Aorta (tissue), 5 donors: ENCODE data around the gene MYH8. TPM values are rescaled to one million over a fixed set of nuclear protein-coding genes. Genes with fewer than 3 reads are reported as not detected.

Source experiments
- ATAC-seq: fragments of 200-7000 bp; cut with Tn5 transposase; one replicate; pipeline ENCODE4 v1.9.1; 2022; ENCODE audit warnings: moderate library complexity; ENCODE audit not compliant: low FRiP score
- DNase-seq, 2 donors: peaks; one replicate each; pipeline ENCODE4 v3.0.0-alpha.2; 2020
- H3K27ac ChIP-seq, 2 donors: one replicate each; pipeline ENCODE4 v1.5.1; 2013; ENCODE audit warnings: low read length in 2 of 2, mild to moderate bottlenecking in 2 of 2, moderate library complexity in 2 of 2, control low read depth in 1 of 2, inconsistent platforms in 1 of 2, low read depth in 1 of 2
- H3K27me3 ChIP-seq, 2 donors: one replicate each; pipeline ENCODE4 v1.6.1; 2013; ENCODE audit warnings: control low read depth in 1 of 2, low read length in 1 of 2, mild to moderate bottlenecking in 1 of 2, moderate library complexity in 1 of 2; ENCODE audit not compliant: insufficient read depth in 2 of 2, control insufficient read depth in 1 of 2
- H3K36me3 ChIP-seq, 2 donors: one replicate each; pipeline ENCODE4 v1.6.1; 2013; ENCODE audit warnings: control low read depth in 1 of 2, low read length in 1 of 2, mild to moderate bottlenecking in 1 of 2; ENCODE audit not compliant: insufficient read depth in 2 of 2, control insufficient read depth in 1 of 2
- H3K4me1 ChIP-seq, 2 donors: one replicate each; pipeline ENCODE4 v1.6.1; 2013; ENCODE audit warnings: low read length in 2 of 2, control low read depth in 1 of 2, mild to moderate bottlenecking in 1 of 2, moderate library complexity in 1 of 2; ENCODE audit not compliant: insufficient read depth in 2 of 2, control insufficient read depth in 1 of 2
- H3K4me3 ChIP-seq, 2 donors: one replicate each; pipeline ENCODE4 v1.5.1; 2013; ENCODE audit warnings: low read length in 2 of 2, control low read depth in 1 of 2, mild to moderate bottlenecking in 1 of 2
- H3K9me3 ChIP-seq: one replicate; pipeline ENCODE4 v1.6.1; 2013; ENCODE audit warnings: mild to moderate bottlenecking, low read length; ENCODE audit not compliant: control insufficient read depth
- WGBS, 2 donors: extraction: QIAGEN DNeasy Blood & Tissue Kit; methylation state at CpG; one replicate each; pipeline ENCODE4 v1.1.7; 2013; 5-methylcytosine and 5-hydroxymethylcytosine counted together
- intact Hi-C, 2 donors: fragments of 100-400 bp; cut with DNase I; formaldehyde crosslinking; loops; one replicate each; pipeline versions ENCODE4 v1.14.2 to v1.15.0; 2022
- polyA plus RNA-seq, 2 donors: library from polyadenylated mRNA; stranded (reverse); fragments of 200-250 nt; gene quantifications; one replicate each; pipeline ENCODE4 v1.2.3, GENCODE V29; 2013
- total RNA-seq, 2 donors: library from RNA; stranded (reverse); fragmentation: NEBNext Ultra II Directional; extraction: Animal tissue kit (Norgen Biotek cat#: 25700); gene quantifications; one replicate each; pipeline ENCODE4 v1.2.1, GENCODE V29; 2021
- donor health status: healthy with polysubstance abuse.
- donor health status: Bipolar disorder and iron deficiency.
- donor health status: DM: no; HTN: no; CAD: no.
- donor health status: DM: no; HTN: no; CAD: no.
- donor health status: DM: yes; HTN: yes; CAD: no.

MYH8 gene
- total and polyA plus RNA-seq, 4 donors: not detected

GRCh38 chr17:10435096-10435495 lies 13.3 kb upstream of the MYH8 start:
- Histone ChIP-seq H3K9me3 (no peaks in the 10 kb centered on the region), H3K4me3 (no peak overlapping the region), H3K27me3 (no peaks in the 10 kb centered on the region), H3K27ac (no peak overlapping the region), H3K36me3 (no peaks in the 10 kb centered on the region), H3K4me1 (no peaks in the 10 kb centered on the region)
- intact Hi-C loops: no loop called here
- no peak for ATAC-seq
- DNase-seq: no peak
- WGBS, 2 donors: 65% methylated on average over 3 of the region's 3 CpGs

- no peak for ATAC-seq
- no peak overlapping the region for H3K27ac ChIP-seq
- intact Hi-C loops: no loop called here
- H3K4me3 ChIP-seq: no peak overlapping the region
- no peaks in the 10 kb centered on the region for H3K9me3 ChIP-seq
- no peaks in the 10 kb centered on the region for H3K27me3 ChIP-seq
- H3K36me3 ChIP-seq: no peaks in the 10 kb centered on the region
- no peaks in the 10 kb centered on the region for H3K4me1 ChIP-seq
- DNase-seq: no peak
- 69 to 73% methylated on average over 2 of the region's 2 CpGs for WGBS, 2 donors
These were observed 7.8 kb upstream of the MYH8 start for GRCh38 chr17:10429421-10430045.

- Histone ChIP-seq H3K27ac (no peak overlapping the region), H3K9me3 (no peaks in the 10 kb centered on the region), H3K4me1 (no peaks in the 10 kb centered on the region), H3K27me3 (no peaks in the 10 kb centered on the region), H3K36me3 (no peaks in the 10 kb centered on the region), H3K4me3 (no peak overlapping the region)
- DNase-seq (no peak), ATAC-seq (no peak)
- 83 to 85% methylated on average over 2 of the region's 2 CpGs for WGBS, 2 donors
- intact Hi-C loops: no loop called here
These were observed 7.0 kb upstream of the MYH8 start for GRCh38 chr17:10428781-10429180.

DNA sequence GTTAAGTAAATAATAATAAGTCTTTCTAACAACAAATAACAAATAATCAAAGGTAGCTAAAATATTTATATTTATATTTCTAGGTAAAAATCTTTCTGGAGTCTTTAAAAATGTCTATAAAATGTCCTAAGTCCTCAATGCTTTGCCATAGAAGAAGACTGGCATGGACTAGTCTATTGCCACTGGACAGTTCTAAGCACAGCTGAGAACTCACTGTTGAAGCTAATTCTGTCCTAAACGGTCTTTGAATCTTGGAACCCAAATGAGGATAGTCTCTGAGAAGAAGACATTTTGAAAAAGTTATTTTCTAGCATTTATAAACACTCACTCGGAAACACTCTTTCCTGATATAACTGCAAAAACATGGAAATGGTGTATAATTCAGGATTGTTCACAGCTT lies 539 bp downstream of the MYH8 start:
- Histone ChIP-seq H3K4me3 (no peak overlapping the region), H3K27ac (no peak overlapping the region), H3K9me3 (peaks cover 1% of the 10 kb centered on the region), H3K27me3 (no peaks in the 10 kb centered on the region), H3K36me3 (no peaks in the 10 kb centered on the region), H3K4me1 (no peaks in the 10 kb centered on the region)
- no peak for DNase-seq
- ATAC-seq: no peak
- intact Hi-C loops: no loop called here
- WGBS, 2 donors: 61 to 71% methylated on average over 2 of the region's 2 CpGs

GRCh38 chr17:10420811-10421210 lies 939 bp downstream of the MYH8 start:
- no peaks in the 10 kb centered on the region for H3K27me3 ChIP-seq
- DNase-seq (no peak), ATAC-seq (no peak)
- no peaks in the 10 kb centered on the region for H3K4me1 ChIP-seq
- H3K36me3 ChIP-seq: no peaks in the 10 kb centered on the region
- H3K9me3 ChIP-seq: peaks cover 1% of the 10 kb centered on the region
- 69 to 74% methylated on average over 2 of the region's 2 CpGs for WGBS, 2 donors
- intact Hi-C loops: no loop called here
- no peak overlapping the region for H3K4me3 ChIP-seq
- no peak overlapping the region for H3K27ac ChIP-seq

- 44% methylated on average over 3 of the region's 3 CpGs for WGBS, 2 donors
- intact Hi-C loops: no loop called here
- Histone ChIP-seq H3K4me1 (no peaks in the 10 kb centered on the region), H3K27ac (no peak overlapping the region), H3K27me3 (no peaks in the 10 kb centered on the region), H3K36me3 (no peaks in the 10 kb centered on the region), H3K4me3 (no peak overlapping the region), H3K9me3 (peaks cover 1% of the 10 kb centered on the region)
- DNase-seq (no peak), ATAC-seq (no peak)
These were observed 4.3 kb downstream of the MYH8 start for GRCh38 chr17:10417431-10417830.

- WGBS, 2 donors: 71 to 77% methylated on average over 4 of the region's 4 CpGs
- no peaks in the 10 kb centered on the region for H3K36me3 ChIP-seq
- intact Hi-C loops: no loop called here
These were observed 6.6 kb downstream of the MYH8 start for GRCh38 chr17:10415161-10415560.

DNA sequence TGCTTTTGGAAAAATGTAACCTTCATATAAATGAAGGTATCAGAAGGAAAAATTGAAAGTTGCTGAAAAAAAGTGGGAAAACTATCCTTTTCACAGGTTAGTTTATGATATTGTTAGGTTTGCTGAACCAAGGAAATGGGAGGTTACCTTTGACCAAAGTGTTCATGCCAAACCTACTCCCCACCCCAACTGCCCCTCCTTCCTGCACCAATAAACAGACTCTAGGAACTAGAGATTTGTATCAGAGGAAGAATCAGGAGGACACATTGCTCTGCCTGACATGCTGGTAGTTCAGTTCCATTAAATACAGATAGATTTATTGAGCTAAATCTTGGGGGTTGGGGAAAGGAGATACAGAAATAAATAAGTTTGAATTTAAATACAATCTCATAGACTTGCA lies 18.2 kb downstream of the MYH8 start:
- Histone ChIP-seq H3K9me3 (no peaks in the 10 kb centered on the region), H3K36me3 (no peaks in the 10 kb centered on the region), H3K4me3 (no peak overlapping the region), H3K27ac (no peak overlapping the region), H3K4me1 (no peaks in the 10 kb centered on the region), H3K27me3 (no peaks in the 10 kb centered on the region)
- no peak for DNase-seq
- intact Hi-C loops: no loop called here
- no peak for ATAC-seq

More at GRCh38 chr17:10415161-10415560, 6.6 kb downstream of the MYH8 start:
- DNase-seq (no peak), ATAC-seq (no peak)
- Histone ChIP-seq H3K27ac (no peak overlapping the region), H3K4me1 (no peaks in the 10 kb centered on the region), H3K9me3 (peaks cover 1% of the 10 kb centered on the region), H3K27me3 (no peaks in the 10 kb centered on the region), H3K4me3 (no peak overlapping the region)

DNA sequence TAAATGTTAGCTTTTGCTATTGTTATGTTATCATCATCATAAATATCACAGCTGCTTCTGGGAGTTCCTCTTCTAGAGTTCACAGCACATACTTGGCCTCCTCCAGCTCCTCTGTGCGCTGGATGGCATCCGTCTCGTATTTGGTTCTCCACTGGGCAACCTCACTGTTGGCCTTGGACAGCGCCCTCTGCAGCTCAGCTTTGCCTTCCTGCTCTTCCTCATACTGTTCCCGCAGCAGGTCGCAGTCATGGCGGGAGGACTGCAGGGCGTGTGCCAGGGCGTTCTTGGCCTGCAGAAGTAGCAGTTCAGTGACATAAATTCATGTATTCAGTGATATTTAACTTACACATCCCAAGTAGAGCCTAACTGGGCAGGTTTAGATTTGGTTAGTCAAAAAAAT lies 23.4 kb downstream of the MYH8 start:
- ATAC-seq: no peak
- intact Hi-C loops: no loop called here
- 71 to 79% methylated on average over 9 of the region's 9 CpGs for WGBS, 2 donors

More for the DNA sequence above, 23.4 kb downstream of the MYH8 start:
- H3K4me3 ChIP-seq: no peak overlapping the region
- H3K27ac ChIP-seq: no peak overlapping the region
- H3K36me3 ChIP-seq: no peaks in the 10 kb centered on the region
- no peaks in the 10 kb centered on the region for H3K27me3 ChIP-seq
- H3K9me3 ChIP-seq: peaks cover 1% of the 10 kb centered on the region
- no peak for DNase-seq
- H3K4me1 ChIP-seq: no peaks in the 10 kb centered on the region
